Cardiac muscle cell (in vitro differentiated cells and primary cell): Measurements from ENCODE around the gene C2CD5. TPM values are rescaled to one million over a fixed set of nuclear protein-coding genes. Genes with fewer than 3 reads are reported as not detected.
"Not testable (repeated sequence)": the region's sequence is repeated elsewhere in the genome, so short reads cannot be mapped to it uniquely, and the experiment has no call there.

ENCODE experiments used
- DNase-seq, 2 donors: peaks; one replicate each; pipeline versions ENCODE4 v3.0.0 to v3.0.0-alpha.2; 2010 to 2017; ENCODE audit warnings: low read depth in 1 of 2, low spot score in 1 of 2
- H3K27ac ChIP-seq: fragments of 200-600 bp; sonication (generic); 2 replicates; pipeline ENCODE4 v1.5.1; 2016
- H3K27me3 ChIP-seq: fragments of 200-600 bp; sonication (generic); 2 replicates; pipeline ENCODE4 v1.6.0; 2016; ENCODE audit warnings: control low read depth
- H3K36me3 ChIP-seq: fragments of 200-600 bp; sonication (generic); 2 replicates; pipeline ENCODE4 v1.5.1; 2016; ENCODE audit warnings: control low read depth
- H3K4me1 ChIP-seq: fragments of 200-600 bp; sonication (generic); 2 replicates; pipeline ENCODE4 v1.8.1; 2017; ENCODE audit warnings: low read depth, mild to moderate bottlenecking, mixed run types
- H3K4me3 ChIP-seq: fragments of 200-600 bp; sonication (generic); 2 replicates; pipeline ENCODE4 v1.5.1; 2016; ENCODE audit warnings: mild to moderate bottlenecking
- H3K9me3 ChIP-seq: fragments of 200-600 bp; sonication (generic); 2 replicates; pipeline ENCODE4 v1.5.1; 2017; ENCODE audit warnings: low read depth, mild to moderate bottlenecking, control low read depth
- polyA plus RNA-seq: library from polyadenylated mRNA; unstranded; fragments of >200 nt; fragmentation: Nextera tagmentation; extraction: Ambion mirVana; gene quantifications from 2 replicates; pipeline ENCODE4 v1.2.1, GENCODE V29; 2016
- total RNA-seq: library from RNA; depleted of rRNA; stranded (reverse); fragments of >200 nt; gene quantifications from 2 replicates; pipeline ENCODE4 v1.2.3, GENCODE V29; 2016
- TF ChIP-seq, protein P1 (sequence below): IDR thresholded peaks from 2 replicates; pipeline ENCODE4 v1.5.1; 2012; ENCODE audit warnings: low read depth, mild to moderate bottlenecking, low read length

C2CD5 gene
- total and polyA plus RNA-seq, 2 experiments from 2014 or later, result 16.5 to 22.2 TPM

DNA sequence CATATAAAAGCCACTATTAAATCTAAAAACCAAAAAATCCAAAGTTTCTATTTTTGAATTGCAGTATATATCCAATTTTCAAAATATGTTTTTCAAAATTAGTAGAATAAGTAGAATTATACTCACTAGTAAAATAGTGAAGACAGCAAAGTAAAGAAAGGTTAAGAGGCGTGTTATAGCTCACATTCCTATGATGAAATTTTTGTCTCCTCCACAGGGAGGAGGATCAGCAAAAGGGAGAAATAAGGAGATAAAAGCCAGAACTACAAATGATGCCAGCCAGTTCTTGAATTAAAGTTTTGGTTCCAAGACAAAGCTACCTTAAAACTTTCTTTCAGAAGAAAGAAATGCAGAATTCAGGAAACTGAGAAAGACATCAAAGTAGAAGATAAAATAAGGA is 50.0 kb downstream of the C2CD5 start:
- H3K27me3 ChIP-seq, result no peaks in the 10 kb centered on the region
- H3K4me1 ChIP-seq, result no peaks in the 10 kb centered on the region
- no peak overlapping the region for H3K4me3 ChIP-seq
- TF ChIP-seq, protein P1, sequence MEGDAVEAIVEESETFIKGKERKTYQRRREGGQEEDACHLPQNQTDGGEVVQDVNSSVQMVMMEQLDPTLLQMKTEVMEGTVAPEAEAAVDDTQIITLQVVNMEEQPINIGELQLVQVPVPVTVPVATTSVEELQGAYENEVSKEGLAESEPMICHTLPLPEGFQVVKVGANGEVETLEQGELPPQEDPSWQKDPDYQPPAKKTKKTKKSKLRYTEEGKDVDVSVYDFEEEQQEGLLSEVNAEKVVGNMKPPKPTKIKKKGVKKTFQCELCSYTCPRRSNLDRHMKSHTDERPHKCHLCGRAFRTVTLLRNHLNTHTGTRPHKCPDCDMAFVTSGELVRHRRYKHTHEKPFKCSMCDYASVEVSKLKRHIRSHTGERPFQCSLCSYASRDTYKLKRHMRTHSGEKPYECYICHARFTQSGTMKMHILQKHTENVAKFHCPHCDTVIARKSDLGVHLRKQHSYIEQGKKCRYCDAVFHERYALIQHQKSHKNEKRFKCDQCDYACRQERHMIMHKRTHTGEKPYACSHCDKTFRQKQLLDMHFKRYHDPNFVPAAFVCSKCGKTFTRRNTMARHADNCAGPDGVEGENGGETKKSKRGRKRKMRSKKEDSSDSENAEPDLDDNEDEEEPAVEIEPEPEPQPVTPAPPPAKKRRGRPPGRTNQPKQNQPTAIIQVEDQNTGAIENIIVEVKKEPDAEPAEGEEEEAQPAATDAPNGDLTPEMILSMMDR, result no peak
- no peaks in the 10 kb centered on the region for H3K9me3 ChIP-seq
- DNase-seq, result peak in 1 of 2 donors; percentile 30
- H3K27ac ChIP-seq, result no peak overlapping the region
- peaks cover 17% of the 10 kb centered on the region for H3K36me3 ChIP-seq

DNA sequence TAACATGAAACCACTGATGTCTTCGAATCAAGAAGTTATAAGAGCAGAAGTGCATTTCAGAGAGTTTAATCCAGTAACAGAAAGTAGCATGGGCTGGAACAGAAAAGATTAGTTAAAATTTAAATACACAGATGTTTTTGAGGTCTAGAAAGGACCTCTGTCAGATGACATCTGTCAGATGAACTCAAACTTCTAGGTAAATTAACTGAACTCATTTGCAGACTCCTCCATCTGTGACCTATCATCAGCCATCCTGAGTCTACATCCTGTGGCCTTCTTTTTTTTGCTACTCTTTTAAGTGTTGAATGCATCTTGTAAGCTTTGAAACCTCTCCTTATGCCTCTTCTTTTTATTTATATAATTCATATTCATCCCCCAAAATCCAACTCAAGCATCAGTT is 53.3 kb downstream of the C2CD5 start:
- H3K9me3 ChIP-seq, result no peaks in the 10 kb centered on the region
- TF ChIP-seq, protein P1, result no peak
- no peaks in the 10 kb centered on the region for H3K4me1 ChIP-seq
- H3K4me3 ChIP-seq, result no peak overlapping the region
- H3K36me3 ChIP-seq, result peaks cover 14% of the 10 kb centered on the region
- H3K27me3 ChIP-seq, result no peaks in the 10 kb centered on the region
- DNase-seq, result no peak
- no peak overlapping the region for H3K27ac ChIP-seq

GRCh38 chr12:22488478-22488877 is 55.9 kb downstream of the C2CD5 start:
- Histone ChIP-seq H3K27ac (no peak overlapping the region), H3K4me3 (no peak overlapping the region)
- TF ChIP-seq, protein P1, result no peak

DNA sequence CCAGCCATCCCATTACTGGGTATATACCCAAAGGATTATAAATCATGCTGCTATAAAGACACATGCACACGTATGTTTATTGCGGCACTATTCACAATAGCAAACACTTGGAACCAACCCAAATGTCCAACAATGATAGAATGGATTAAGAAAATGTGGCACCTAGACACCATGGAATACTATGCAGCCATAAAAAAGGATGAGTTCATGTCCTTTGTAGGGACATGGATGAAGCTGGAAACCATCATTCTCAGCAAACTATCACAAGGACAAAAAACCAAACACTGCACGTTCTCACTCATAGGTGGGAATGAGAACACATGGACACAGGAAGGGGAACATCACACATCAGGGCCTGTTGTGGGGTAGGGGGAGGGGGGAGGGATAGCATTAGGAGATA is 56.7 kb downstream of the C2CD5 start:
- peaks cover 18% of the 10 kb centered on the region for H3K36me3 ChIP-seq
- H3K9me3 ChIP-seq, H3K4me3 ChIP-seq, H3K27me3 ChIP-seq, DNase-seq, H3K27ac ChIP-seq, H3K4me1 ChIP-seq: not testable (repeated sequence)

More at GRCh38 chr12:22488478-22488877, 55.9 kb downstream of the C2CD5 start:
- Histone ChIP-seq H3K4me1 (no peaks in the 10 kb centered on the region), H3K36me3 (peaks cover 18% of the 10 kb centered on the region), H3K27me3 (no peaks in the 10 kb centered on the region), H3K9me3 (no peaks in the 10 kb centered on the region)
- no peak for DNase-seq

DNA sequence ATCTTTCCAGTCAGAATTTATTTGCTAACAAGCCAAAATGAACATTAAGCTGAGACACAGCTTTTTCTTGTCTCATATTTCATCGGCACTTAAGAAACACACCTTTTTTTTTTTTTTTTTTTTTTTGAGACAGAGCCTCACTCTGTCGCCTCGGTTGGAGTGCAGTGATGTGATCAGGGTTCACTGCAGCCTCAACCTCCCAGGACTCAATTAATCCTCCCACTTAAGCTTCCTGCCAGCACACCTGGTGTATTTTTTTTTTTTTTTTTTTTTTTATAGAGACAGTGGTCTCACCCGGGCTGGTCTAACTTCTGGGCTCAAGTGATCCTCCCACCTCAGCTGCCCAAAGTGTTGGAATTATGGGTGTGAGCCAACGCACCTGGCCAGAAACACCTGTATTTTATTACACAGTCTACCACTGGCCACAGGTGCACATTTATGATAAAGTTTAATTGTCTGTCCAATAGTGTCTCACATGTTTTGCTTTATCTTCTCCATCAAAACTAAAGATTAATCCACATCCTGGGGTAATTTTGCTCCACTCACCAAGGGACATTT is 62.7 kb downstream of the C2CD5 start:
- Histone ChIP-seq H3K36me3 (peaks cover 11% of the 10 kb centered on the region), H3K9me3 (no peaks in the 10 kb centered on the region), H3K27ac (no peak overlapping the region), H3K4me1 (peaks cover 9% of the 10 kb centered on the region), H3K27me3 (no peaks in the 10 kb centered on the region), H3K4me3 (no peak overlapping the region)
- TF ChIP-seq, protein P1, result no peak
- DNase-seq, result no peak

GRCh38 chr12:22480814-22481213 is 63.5 kb downstream of the C2CD5 start:
- H3K9me3 ChIP-seq, result not testable (repeated sequence)

More at GRCh38 chr12:22480814-22481213, 63.5 kb downstream of the C2CD5 start:
- Histone ChIP-seq H3K27ac (peak overlapping the region; percentile 34), H3K36me3 (peaks cover 11% of the 10 kb centered on the region)
- not testable (repeated sequence) for DNase-seq, H3K4me3 ChIP-seq, H3K27me3 ChIP-seq, H3K4me1 ChIP-seq
